Astrocyte (in vitro differentiated cells and primary cell): ENCODE measurements around the gene FAM110A.

Source experiments
- EZH2 ChIP-seq: IDR thresholded peaks from 2 replicates; pipeline ENCODE4 v1.6.1; 2012; ENCODE audit warnings: mild to moderate bottlenecking, low read length, inconsistent platforms; ENCODE audit not compliant: insufficient read depth
- TF ChIP-seq, protein P1 (sequence below): IDR thresholded peaks from 2 replicates; pipeline ENCODE4 v1.5.1; 2011; ENCODE audit warnings: low read depth, mild to moderate bottlenecking, inconsistent platforms, low read length, moderate library complexity; ENCODE audit not compliant: insufficient read depth

DNA sequence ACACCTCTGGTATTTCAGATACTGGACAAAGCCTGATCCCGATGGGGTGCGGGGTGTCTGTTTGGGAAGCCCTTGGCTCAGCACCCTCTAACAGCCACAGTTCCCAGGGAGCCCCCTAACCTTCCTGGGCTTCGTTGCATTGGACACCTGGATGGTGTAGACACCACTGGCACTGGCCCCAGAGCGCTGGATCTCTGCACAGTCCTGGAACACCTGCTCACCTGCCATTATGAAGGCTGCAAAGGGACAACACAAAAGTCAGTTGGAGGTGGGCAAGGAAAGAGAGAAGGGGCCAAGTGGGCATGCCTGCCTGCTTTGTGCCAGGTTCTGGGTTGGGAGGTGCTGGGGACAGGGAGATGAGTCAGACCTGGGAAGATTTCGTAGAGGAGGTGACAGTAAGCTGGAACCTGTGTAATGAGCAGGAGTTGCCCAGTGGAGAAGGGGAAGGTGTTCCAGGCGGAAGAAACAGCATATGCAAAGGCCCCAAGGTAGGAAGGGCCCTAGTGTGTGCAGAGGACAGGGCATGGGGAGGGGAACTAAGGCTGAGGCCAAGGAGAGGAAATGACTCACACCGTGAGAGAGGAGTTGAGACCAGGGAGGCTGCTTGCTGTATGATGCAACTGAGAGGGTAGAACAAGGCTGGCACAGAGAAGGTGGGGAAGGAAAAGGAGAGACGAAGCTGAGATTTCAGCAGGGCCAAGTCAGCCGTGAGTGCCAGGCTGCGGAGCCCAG, 47.7 kb downstream of the FAM110A start:
- TF ChIP-seq, protein P1, sequence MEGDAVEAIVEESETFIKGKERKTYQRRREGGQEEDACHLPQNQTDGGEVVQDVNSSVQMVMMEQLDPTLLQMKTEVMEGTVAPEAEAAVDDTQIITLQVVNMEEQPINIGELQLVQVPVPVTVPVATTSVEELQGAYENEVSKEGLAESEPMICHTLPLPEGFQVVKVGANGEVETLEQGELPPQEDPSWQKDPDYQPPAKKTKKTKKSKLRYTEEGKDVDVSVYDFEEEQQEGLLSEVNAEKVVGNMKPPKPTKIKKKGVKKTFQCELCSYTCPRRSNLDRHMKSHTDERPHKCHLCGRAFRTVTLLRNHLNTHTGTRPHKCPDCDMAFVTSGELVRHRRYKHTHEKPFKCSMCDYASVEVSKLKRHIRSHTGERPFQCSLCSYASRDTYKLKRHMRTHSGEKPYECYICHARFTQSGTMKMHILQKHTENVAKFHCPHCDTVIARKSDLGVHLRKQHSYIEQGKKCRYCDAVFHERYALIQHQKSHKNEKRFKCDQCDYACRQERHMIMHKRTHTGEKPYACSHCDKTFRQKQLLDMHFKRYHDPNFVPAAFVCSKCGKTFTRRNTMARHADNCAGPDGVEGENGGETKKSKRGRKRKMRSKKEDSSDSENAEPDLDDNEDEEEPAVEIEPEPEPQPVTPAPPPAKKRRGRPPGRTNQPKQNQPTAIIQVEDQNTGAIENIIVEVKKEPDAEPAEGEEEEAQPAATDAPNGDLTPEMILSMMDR = no peak
- TF ChIP-seq EZH2 = no peak
